PC-3 (cell line): Measurements from ENCODE around the gene KCNN1. TPM values are rescaled to one million over a fixed set of nuclear protein-coding genes. Genes with fewer than 3 reads are reported as not detected.

Experiments
- ATAC-seq: fragments of 200-7000 bp; cut with Tn5 transposase; 2 replicates; pipeline ENCODE4 v1.9.1; 2020; ENCODE audit warnings: mild to moderate bottlenecking, moderate library complexity
- BruUV-seq: library from RNA; stranded (reverse); fragments of 400-500 nt; replicated peaks from 2 replicates; lab custom pipeline; 2021; lab: Mats Ljungman, UMichigan
- CTCF ChIA-PET: fragments of 300-600 bp; sonication (Branson Sonifier 250); formaldehyde crosslinking; loops from one replicate; lab custom pipeline; 2022; ENCODE audit warnings: antibody characterized with exemption; lab: Charles Lee
- POLR2A ChIA-PET: fragments of 300-600 bp; sonication (Branson Sonifier 250); formaldehyde crosslinking; loops from one replicate; lab custom pipeline; 2022; ENCODE audit warnings: antibody characterized with exemption; ENCODE audit not compliant: unreplicated experiment; lab: Charles Lee
- DNase-seq: peaks from one replicate; pipeline ENCODE4 v3.0.0-alpha.2; 2015
- H2AFZ ChIP-seq: fragments of 300-600 bp; sonication (generic); 2 replicates; pipeline ENCODE4 v1.6.0; 2016; ENCODE audit warnings: antibody characterized with exemption, low read length
- H3F3A ChIP-seq: fragments of 300-600 bp; sonication (generic); one replicate; pipeline ENCODE4 v1.6.0; 2017; ENCODE audit warnings: antibody characterized with exemption, low read length, control low read depth, mild to moderate bottlenecking; ENCODE audit not compliant: unreplicated experiment
- H3K27ac ChIP-seq: fragments of 300-600 bp; sonication (generic); 2 replicates; pipeline ENCODE4 v1.5.1; 2016; ENCODE audit warnings: mild to moderate bottlenecking, low read length
- H3K27me3 ChIP-seq: fragments of 300-600 bp; sonication (generic); 2 replicates; pipeline ENCODE4 v1.6.1; 2016; ENCODE audit warnings: low read length, mixed read lengths
- H3K36me3 ChIP-seq: fragments of 300-600 bp; sonication (generic); 2 replicates; pipeline ENCODE4 v1.6.1; 2016; ENCODE audit warnings: low read depth, mixed run types, low read length, mixed read lengths
- H3K4me1 ChIP-seq: fragments of 300-600 bp; sonication (generic); 2 replicates; pipeline ENCODE4 v1.5.1; 2016; ENCODE audit warnings: low read length; ENCODE audit not compliant: insufficient read depth
- H3K4me2 ChIP-seq: fragments of 300-600 bp; sonication (generic); 2 replicates; pipeline ENCODE4 v1.6.0; 2016; ENCODE audit warnings: low read length
- H3K4me3 ChIP-seq: fragments of 300-600 bp; sonication (generic); 2 replicates; pipeline ENCODE4 v1.5.1; 2016; ENCODE audit warnings: mild to moderate bottlenecking, low read length, mixed read lengths
- H3K79me2 ChIP-seq: fragments of 300-600 bp; sonication (generic); 2 replicates; pipeline ENCODE4 v1.6.1; 2017; ENCODE audit warnings: low read length, mixed read lengths
- H3K9ac ChIP-seq: fragments of 300-600 bp; sonication (generic); 2 replicates; pipeline ENCODE4 v1.6.0; 2016; ENCODE audit warnings: mild to moderate bottlenecking, low read length
- H3K9me2 ChIP-seq: fragments of 300-600 bp; sonication (generic); replicated peaks from 2 replicates; pipeline ENCODE4 v1.6.1; 2016; ENCODE audit warnings: mixed run types, low read length, mixed read lengths
- H3K9me3 ChIP-seq: fragments of 300-600 bp; sonication (generic); 2 replicates; pipeline ENCODE4 v1.6.1; 2016; ENCODE audit warnings: low read length, mixed read lengths
- H4K20me1 ChIP-seq: fragments of 300-600 bp; sonication (generic); 2 replicates; pipeline ENCODE4 v1.6.1; 2016; ENCODE audit warnings: low read length, mixed read lengths
- CTCF ChIP-seq: fragments of 300-600 bp; sonication (generic); conservative IDR thresholded peaks from 2 replicates; pipeline ENCODE4 v1.5.1; 2017; ENCODE audit warnings: antibody characterized with exemption, low read depth, mild to moderate bottlenecking, low read length
- EZH2 ChIP-seq: fragments of 300-600 bp; sonication (generic); IDR thresholded peaks from one replicate; pipeline ENCODE4 v1.6.1; 2017; ENCODE audit warnings: antibody characterized with exemption, mild to moderate bottlenecking, low read length; ENCODE audit not compliant: unreplicated experiment
- EZH2phosphoT487 ChIP-seq: fragments of 300-600 bp; sonication (generic); IDR thresholded peaks from 2 replicates; pipeline ENCODE4 v1.6.1; 2018; ENCODE audit warnings: mild to moderate bottlenecking, antibody characterized with exemption, low read length, borderline replicate concordance
- intact Hi-C: fragments of 100-400 bp; cut with micrococcal nuclease; formaldehyde crosslinking; loops from 2 replicates; pipeline ENCODE4 v1.9.0; 2023
- total RNA-seq: library from RNA; depleted of rRNA; stranded (reverse); fragments of >200 nt; gene quantifications from 2 replicates; pipeline ENCODE4 v1.2.3, GENCODE V29; 2014

Gene KCNN1
- total RNA-seq, 1 experiment from 2014 or later, result not detected

- Histone ChIP-seq H3K4me1 (peaks cover 13% of the 10 kb centered on the region), H2AFZ (no peak overlapping the region), H3K36me3 (peaks cover 21% of the 10 kb centered on the region; the same call in 1 of the 2 replicates), H3K27ac (no peak overlapping the region), H3K9ac (no peak overlapping the region), H3K4me2 (no peak overlapping the region), H3K79me2 (no peaks in the 10 kb centered on the region), H3K9me3 (no peaks in the 10 kb centered on the region), H4K20me1 (no peaks in the 10 kb centered on the region), H3K4me3 (no peak overlapping the region), H3K9me2 (no peaks in the 10 kb centered on the region), H3F3A (no peaks in the 10 kb centered on the region), H3K27me3 (no peaks in the 10 kb centered on the region)
- TSS peak; percentile 35 for BruUV-seq
- ChIA-PET POLR2A (no interaction called here), CTCF (no interaction called here)
- ATAC-seq (no peak), DNase-seq (no peak)
- TF ChIP-seq EZH2 (no peak), CTCF (no peak), EZH2phosphoT487 (no peak)
- intact Hi-C loops, result no loop called here
Measured at GRCh38 chr19:18013210-18014111, 46.6 kb downstream of the KCNN1 start.

GRCh38 chr19:18014197-18014596 lies 47.3 kb downstream of the KCNN1 start:
- H3F3A ChIP-seq, result no peaks in the 10 kb centered on the region
- no peaks in the 10 kb centered on the region for H3K27me3 ChIP-seq
- H3K36me3 ChIP-seq, result peaks cover 21% of the 10 kb centered on the region; the same call in 1 of the 2 replicates
- no peaks in the 10 kb centered on the region for H3K9me3 ChIP-seq
- H3K9ac ChIP-seq, result no peak overlapping the region
- H2AFZ ChIP-seq, result no peak overlapping the region
- no peak overlapping the region for H3K27ac ChIP-seq
- H3K4me3 ChIP-seq, result no peak overlapping the region
- intact Hi-C loops, result no loop called here
- TF ChIP-seq EZH2 (no peak), CTCF (no peak), EZH2phosphoT487 (no peak)
- no peaks in the 10 kb centered on the region for H3K9me2 ChIP-seq
- BruUV-seq, result no TSS peak
- ATAC-seq, result no peak
- no peak overlapping the region for H3K4me2 ChIP-seq
- H3K4me1 ChIP-seq, result peaks cover 6% of the 10 kb centered on the region
- POLR2A ChIA-PET, result no interaction called here
- no peaks in the 10 kb centered on the region for H3K79me2 ChIP-seq
- DNase-seq, result no peak
- CTCF ChIA-PET, result no interaction called here
- no peaks in the 10 kb centered on the region for H4K20me1 ChIP-seq
